Body of pancreas (tissue), 4 donors: ENCODE measurements around the gene ADCY5. TPM values are rescaled to one million over a fixed set of nuclear protein-coding genes. Genes with fewer than 3 reads are reported as not detected.

Source experiments
- ATAC-seq: fragments of 150-250 bp; one replicate; pipeline ENCODE4 v1.9.1; 2016
- DNase-seq, 4 donors: peaks; one replicate each; pipeline ENCODE4 v3.0.0-alpha.2; 2019
- H3K27ac ChIP-seq, 4 donors: fragments of 200-600 bp; sonication (generic); 1 replicate in 3 of 4; 2 replicates in 1 of 4; pipeline versions ENCODE4 v1.5.1 to v1.6.1; 2016 to 2019; ENCODE audit warnings: mild to moderate bottlenecking in 1 of 4, mixed read lengths in 1 of 4, moderate library complexity in 1 of 4
- H3K27me3 ChIP-seq, 2 donors: fragments of 200-600 bp; sonication (generic); one replicate each; pipeline ENCODE4 v1.6.0; 2016; ENCODE audit warnings: mild to moderate bottlenecking in 1 of 2
- H3K36me3 ChIP-seq, 2 donors: fragments of 200-600 bp; sonication (generic); replicated peaks in 1 of 2; 2 replicates each; pipeline ENCODE4 v1.5.1; 2016; ENCODE audit warnings: low read depth in 2 of 2; ENCODE audit not compliant: insufficient read depth in 1 of 2
- H3K4me1 ChIP-seq: fragments of 200-600 bp; sonication (generic); one replicate; pipeline ENCODE4 v1.6.0; 2016
- H3K4me3 ChIP-seq, 2 donors: fragments of 200-600 bp; sonication (generic); 1 replicate in 1 of 2; 2 replicates in 1 of 2; pipeline ENCODE4 v1.5.1; 2016 to 2019
- H3K9me3 ChIP-seq, 3 donors: fragments of 200-600 bp; sonication (generic); 1 replicate in 2 of 3; 2 replicates in 1 of 3; pipeline ENCODE4 v1.5.1; 2016
- POLR2A ChIP-seq, 3 donors: fragments of 450-650 bp; IDR thresholded peaks; one replicate each; pipeline ENCODE4 v1.6.1; 2016; ENCODE audit warnings: antibody characterized with exemption in 3 of 3, mild to moderate bottlenecking in 2 of 3
- whole genome bisulfite sequencing, 2 donors: methylation state at CpG; one replicate each; pipeline ENCODE4 v1.1.5; 2017; 5-methylcytosine and 5-hydroxymethylcytosine counted together
- intact Hi-C: fragments of 100-400 bp; cut with DNase I; formaldehyde crosslinking; loops from one replicate; pipeline ENCODE4 v1.15.1; 2023
- total RNA-seq, 2 donors: library from RNA; depleted of rRNA; stranded (reverse); fragments of >200 nt; gene quantifications; one replicate each; pipeline ENCODE4 v1.1.0, GENCODE V29; 2016
- TF ChIP-seq, protein P1 (sequence below), 7 experiments: fragments of 450-650 bp in 4 of 7; fragments of 200-600 bp in 3 of 7; sonication (generic) in 3 of 7; IDR thresholded peaks; one replicate each; pipeline ENCODE4 v1.5.1; 2016 to 2019; ENCODE audit warnings: antibody characterized with exemption in 7 of 7

Gene ADCY5
- total RNA-seq, 2 donors from 2014 or later: 10.6 to 18.8 TPM

DNA sequence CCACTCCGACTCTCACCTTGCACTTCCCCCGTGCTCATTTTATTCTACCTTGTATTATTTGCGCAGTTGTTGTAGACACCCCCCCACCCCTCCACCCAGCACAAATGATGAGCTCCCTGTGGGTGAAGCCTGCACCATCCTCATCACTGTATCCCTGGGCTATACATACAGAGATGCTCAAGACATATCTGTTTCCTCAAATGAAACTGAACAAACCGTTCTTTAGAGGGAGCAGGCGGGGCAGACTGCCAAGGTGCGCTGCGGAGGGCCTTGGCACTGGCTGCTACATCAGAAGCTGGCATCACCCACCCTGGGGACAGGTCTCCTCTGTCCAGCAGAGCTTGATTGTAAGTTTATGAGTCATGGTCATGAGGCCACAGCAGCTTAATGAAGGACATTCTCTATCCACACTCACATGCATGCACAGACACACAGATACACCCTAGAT, 29.0 kb downstream of the ADCY5 start:
- DNase-seq: peak; percentile 61 to 81 (median 78)
- H3K36me3 ChIP-seq: no peaks in the 10 kb centered on the region
- 41 to 73% methylated on average over 7 of the region's 7 CpGs for WGBS, 2 donors
- intact Hi-C loops: no loop called here
- TF ChIP-seq, protein P1, sequence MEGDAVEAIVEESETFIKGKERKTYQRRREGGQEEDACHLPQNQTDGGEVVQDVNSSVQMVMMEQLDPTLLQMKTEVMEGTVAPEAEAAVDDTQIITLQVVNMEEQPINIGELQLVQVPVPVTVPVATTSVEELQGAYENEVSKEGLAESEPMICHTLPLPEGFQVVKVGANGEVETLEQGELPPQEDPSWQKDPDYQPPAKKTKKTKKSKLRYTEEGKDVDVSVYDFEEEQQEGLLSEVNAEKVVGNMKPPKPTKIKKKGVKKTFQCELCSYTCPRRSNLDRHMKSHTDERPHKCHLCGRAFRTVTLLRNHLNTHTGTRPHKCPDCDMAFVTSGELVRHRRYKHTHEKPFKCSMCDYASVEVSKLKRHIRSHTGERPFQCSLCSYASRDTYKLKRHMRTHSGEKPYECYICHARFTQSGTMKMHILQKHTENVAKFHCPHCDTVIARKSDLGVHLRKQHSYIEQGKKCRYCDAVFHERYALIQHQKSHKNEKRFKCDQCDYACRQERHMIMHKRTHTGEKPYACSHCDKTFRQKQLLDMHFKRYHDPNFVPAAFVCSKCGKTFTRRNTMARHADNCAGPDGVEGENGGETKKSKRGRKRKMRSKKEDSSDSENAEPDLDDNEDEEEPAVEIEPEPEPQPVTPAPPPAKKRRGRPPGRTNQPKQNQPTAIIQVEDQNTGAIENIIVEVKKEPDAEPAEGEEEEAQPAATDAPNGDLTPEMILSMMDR (IDR thresholded peaks at IDR 0.05): no peak
- no peak for TF ChIP-seq POLR2A (IDR thresholded peaks at IDR 0.05)
- no peaks in the 10 kb centered on the region for H3K9me3 ChIP-seq
- ATAC-seq: peak; percentile 64
- H3K27ac ChIP-seq: peak overlapping the region in 3 of 4 donors; percentile 80 to 86 (median 82)
- H3K4me3 ChIP-seq: no peak overlapping the region
- H3K27me3 ChIP-seq: no peaks in the 10 kb centered on the region
- peaks cover 80% of the 10 kb centered on the region for H3K4me1 ChIP-seq

DNA sequence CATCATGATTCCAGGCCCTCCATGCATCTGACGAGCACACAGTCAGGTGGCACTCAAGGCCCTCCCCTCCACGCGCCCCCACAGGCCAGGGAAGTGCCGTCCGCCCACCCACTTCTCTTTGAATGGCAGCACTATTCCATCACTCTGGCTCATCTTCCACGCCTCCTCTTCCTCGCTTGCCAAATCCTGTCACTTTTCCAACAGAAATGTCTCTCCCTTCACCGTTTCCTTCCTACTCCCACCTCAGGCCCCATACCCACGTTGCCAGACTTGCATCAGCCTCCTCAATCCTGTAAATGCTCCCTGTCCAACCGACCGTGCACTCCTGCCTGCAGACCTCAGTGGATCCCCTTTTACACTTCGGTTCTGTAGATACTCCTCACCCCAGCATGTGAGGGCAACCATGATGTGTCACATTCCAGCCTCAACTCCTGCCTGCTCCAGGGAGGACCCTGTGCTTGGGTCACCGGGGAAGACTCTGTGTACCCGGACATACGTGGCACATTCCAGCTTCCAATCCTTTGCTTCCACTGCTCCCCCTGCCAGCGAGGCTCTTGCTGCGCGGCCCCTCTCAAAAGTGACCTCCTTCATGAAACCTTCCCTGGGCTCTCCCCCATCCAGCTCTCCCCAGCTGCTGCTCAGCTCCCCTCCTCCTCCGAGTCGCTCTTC, 29.6 kb downstream of the ADCY5 start:
- Histone ChIP-seq H3K4me3 (no peak overlapping the region), H3K4me1 (peaks cover 78% of the 10 kb centered on the region), H3K27ac (peak overlapping the region in 3 of 4 donors; percentile 80 to 86 (median 82)), H3K9me3 (no peaks in the 10 kb centered on the region), H3K27me3 (no peaks in the 10 kb centered on the region), H3K36me3 (no peaks in the 10 kb centered on the region)
- TF ChIP-seq, protein P1 (IDR thresholded peaks at IDR 0.05): no peak
- TF ChIP-seq POLR2A (IDR thresholded peaks at IDR 0.05): no peak
- ATAC-seq (no peak), DNase-seq (no peak)
- intact Hi-C loops: no loop called here
- WGBS, 2 donors: 76 to 81% methylated on average over 20 of the region's 20 CpGs

DNA sequence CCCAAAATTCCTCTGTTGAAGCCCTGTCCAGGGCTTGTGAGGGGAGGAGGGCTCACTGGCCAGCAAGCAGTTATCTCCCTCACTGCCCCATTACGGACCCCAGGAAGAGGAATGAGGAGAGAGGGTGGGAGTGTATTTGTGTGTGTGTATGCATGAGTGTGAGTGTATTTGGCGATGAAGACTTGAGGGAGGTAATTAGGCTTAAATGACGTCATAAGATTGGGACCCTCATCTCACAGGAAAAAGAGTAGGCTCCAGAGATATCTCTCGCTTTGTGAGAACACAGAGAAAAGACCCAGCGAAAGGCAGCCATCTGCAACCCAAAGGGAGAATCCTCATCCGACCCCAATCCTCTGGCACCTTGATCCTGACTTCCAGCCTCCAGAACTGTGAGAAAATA, 32.2 kb downstream of the ADCY5 start:
- peak overlapping the region in 2 of 4 donors; percentile 66 to 68 for H3K27ac ChIP-seq
- no peaks in the 10 kb centered on the region for H3K9me3 ChIP-seq
- 80 to 83% methylated on average over 6 of the region's 6 CpGs for WGBS, 2 donors
- peaks cover 76% of the 10 kb centered on the region for H3K4me1 ChIP-seq
- intact Hi-C loops: no loop called here
- no peak for TF ChIP-seq POLR2A (IDR thresholded peaks at IDR 0.05)
- TF ChIP-seq, protein P1 (IDR thresholded peaks at IDR 0.05): no peak
- no peak overlapping the region for H3K4me3 ChIP-seq
- H3K36me3 ChIP-seq: no peaks in the 10 kb centered on the region
- DNase-seq (no peak), ATAC-seq (no peak)
- H3K27me3 ChIP-seq: no peaks in the 10 kb centered on the region

DNA sequence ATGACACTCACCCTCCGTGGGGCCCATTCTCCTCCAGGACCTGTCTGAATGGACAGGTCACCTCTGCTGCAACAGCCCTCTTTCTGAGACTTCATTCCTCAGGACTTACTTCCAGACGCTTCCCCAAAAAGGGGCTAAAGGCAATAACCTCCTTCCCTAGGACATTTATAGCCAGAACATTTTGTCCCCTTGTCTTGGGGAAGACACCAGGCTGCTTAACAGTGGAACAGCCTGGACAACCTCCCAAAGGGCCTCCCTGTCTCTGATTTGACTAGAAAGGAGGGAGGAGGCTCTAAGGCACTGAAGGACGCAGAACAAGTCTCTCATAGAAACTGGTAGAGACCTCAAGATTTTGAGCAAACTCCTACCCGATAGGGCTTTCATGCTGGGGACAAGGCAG, 32.7 kb downstream of the ADCY5 start:
- WGBS, 2 donors: 78 to 91% methylated on average over 4 of the region's 4 CpGs
- peak overlapping the region in 3 of 4 donors; percentile 55 to 68 (median 66) for H3K27ac ChIP-seq
- no peaks in the 10 kb centered on the region for H3K27me3 ChIP-seq
- ATAC-seq: no peak
- DNase-seq: no peak
- no peaks in the 10 kb centered on the region for H3K36me3 ChIP-seq
- H3K4me1 ChIP-seq: peaks cover 76% of the 10 kb centered on the region
- H3K9me3 ChIP-seq: no peaks in the 10 kb centered on the region
- intact Hi-C loops: no loop called here
- TF ChIP-seq POLR2A (IDR thresholded peaks at IDR 0.05): no peak
- TF ChIP-seq, protein P1 (IDR thresholded peaks at IDR 0.05): no peak
- no peak overlapping the region for H3K4me3 ChIP-seq
